ENCODE results near the gene DPEP2. TPM values are rescaled to one million over a fixed set of nuclear protein-coding genes. Genes with fewer than 3 reads are reported as not detected.

The DPEP2 gene
- total RNA-seq, 6 experiments from 2014 or later: 0.93 to 2.3 (median 1.6) TPM

DNA sequence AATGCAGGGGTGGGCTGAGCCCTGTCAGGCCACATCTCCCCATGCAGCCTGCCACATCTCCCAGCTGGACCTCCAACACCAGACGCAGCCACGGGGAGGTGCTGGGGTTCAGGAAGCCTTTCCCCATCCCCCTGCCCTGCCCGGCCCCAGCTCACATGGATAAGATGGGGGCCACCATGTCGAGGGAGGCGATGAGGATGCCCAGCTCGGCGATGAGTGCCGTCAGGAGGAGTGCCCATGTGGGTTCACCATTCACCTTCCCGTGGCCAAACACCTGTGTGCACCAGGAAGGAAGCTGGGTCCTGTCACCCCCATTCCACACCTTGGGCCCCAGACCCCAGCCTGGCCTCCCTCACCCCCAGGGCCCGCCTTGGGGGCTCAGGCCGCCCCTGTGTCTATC lies 49.6 kb downstream of the DPEP2 start:
- Histone ChIP-seq H3K9me3 (no peaks in the 10 kb centered on the region), H3K4me1 (peaks cover 0 to 17% (median 11%) of the 10 kb centered on the region in 4 donors), H3K27me3 (no peaks in the 10 kb centered on the region), H3K27ac (no peak overlapping the region), H3K36me3 (peaks cover 0 to 43% (median 18%) of the 10 kb centered on the region in 4 donors), H3K4me3 (no peak overlapping the region)
- no CpG with 5 or more reads among the region's 11 CpGs for WGBS (ENCODE audit: insufficient coverage, low coverage, low lambda C conversion rate, missing lambda C conversion rate)
- DNase-seq (no peak), ATAC-seq (no peak)
- TF ChIP-seq, protein P1, sequence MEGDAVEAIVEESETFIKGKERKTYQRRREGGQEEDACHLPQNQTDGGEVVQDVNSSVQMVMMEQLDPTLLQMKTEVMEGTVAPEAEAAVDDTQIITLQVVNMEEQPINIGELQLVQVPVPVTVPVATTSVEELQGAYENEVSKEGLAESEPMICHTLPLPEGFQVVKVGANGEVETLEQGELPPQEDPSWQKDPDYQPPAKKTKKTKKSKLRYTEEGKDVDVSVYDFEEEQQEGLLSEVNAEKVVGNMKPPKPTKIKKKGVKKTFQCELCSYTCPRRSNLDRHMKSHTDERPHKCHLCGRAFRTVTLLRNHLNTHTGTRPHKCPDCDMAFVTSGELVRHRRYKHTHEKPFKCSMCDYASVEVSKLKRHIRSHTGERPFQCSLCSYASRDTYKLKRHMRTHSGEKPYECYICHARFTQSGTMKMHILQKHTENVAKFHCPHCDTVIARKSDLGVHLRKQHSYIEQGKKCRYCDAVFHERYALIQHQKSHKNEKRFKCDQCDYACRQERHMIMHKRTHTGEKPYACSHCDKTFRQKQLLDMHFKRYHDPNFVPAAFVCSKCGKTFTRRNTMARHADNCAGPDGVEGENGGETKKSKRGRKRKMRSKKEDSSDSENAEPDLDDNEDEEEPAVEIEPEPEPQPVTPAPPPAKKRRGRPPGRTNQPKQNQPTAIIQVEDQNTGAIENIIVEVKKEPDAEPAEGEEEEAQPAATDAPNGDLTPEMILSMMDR (IDR thresholded peaks at IDR 0.05): no peak
- TF ChIP-seq POLR2A (IDR thresholded peaks at IDR 0.05): no peak
- intact Hi-C loops (cut with DNase I): no loop called here

DNA sequence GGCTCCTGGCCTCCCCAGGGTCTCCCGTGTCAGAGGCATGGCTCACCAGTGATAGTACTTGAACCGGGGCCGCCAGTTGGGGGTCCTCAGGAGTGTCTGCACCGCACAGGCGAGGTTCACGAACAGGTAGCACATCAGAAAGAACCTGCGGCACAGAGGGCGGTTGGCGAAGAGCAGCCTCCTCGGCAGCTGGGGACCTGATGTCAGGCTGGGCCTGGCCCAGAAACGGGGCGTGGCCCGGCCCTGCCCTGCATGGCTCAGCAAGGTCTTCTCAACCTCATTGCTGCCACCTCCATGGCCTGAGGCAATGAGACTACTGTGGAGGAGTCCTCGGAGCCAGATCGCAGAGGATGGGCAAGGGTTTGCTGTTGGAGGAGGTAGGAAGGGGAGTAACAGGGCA lies 51.3 kb downstream of the DPEP2 start:
- ATAC-seq (no peak), DNase-seq (no peak)
- H3K27ac ChIP-seq: no peak overlapping the region
- no peak for TF ChIP-seq POLR2A (IDR thresholded peaks at IDR 0.05)
- TF ChIP-seq, protein P1 (IDR thresholded peaks at IDR 0.05): no peak
- no peaks in the 10 kb centered on the region for H3K27me3 ChIP-seq
- no peak overlapping the region for H3K4me3 ChIP-seq
- H3K36me3 ChIP-seq: peaks cover 0 to 43% (median 18%) of the 10 kb centered on the region in 4 donors
- no peaks in the 10 kb centered on the region for H3K9me3 ChIP-seq
- intact Hi-C loops (cut with DNase I): no loop called here
- peaks cover 0 to 9% (median 6%) of the 10 kb centered on the region in 4 donors for H3K4me1 ChIP-seq
- WGBS (ENCODE audit: insufficient coverage, low coverage, low lambda C conversion rate, missing lambda C conversion rate): 90% methylated on average over 12 of the region's 15 CpGs

DNA sequence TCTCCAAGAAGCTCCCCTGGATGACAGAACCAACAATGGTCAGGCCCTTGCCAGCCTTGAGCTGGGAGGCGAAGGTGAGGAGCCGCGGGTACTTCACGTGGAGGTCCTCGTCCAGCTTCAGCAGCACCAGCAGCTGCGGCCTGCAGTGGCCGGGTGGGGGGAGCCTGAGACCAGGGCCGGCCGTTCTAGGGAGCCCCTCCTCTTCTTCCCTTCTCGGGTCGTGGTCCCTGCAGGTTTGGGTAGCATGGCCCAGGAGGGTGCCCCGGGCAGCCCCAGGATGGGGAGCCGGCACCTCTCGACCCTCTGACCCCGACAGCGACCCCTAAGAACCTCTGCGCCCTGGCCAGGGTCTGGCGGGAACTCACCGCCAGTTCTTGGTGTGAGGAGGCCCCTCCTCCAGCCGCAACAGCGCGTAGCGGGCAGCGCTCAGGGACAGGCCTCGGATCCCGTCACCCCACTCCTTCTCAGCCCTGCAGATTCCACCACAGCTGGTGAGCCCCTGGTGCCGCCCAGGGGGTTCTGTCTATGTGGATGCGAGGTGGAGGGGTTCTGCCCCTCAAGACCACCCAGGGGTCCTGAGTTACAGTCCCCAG lies 52.2 kb downstream of the DPEP2 start:
- no peaks in the 10 kb centered on the region for H3K9me3 ChIP-seq
- ATAC-seq (no peak), DNase-seq (no peak)
- no CpG with 5 or more reads among the region's 28 CpGs for WGBS (ENCODE audit: insufficient coverage, low coverage, low lambda C conversion rate, missing lambda C conversion rate)
- TF ChIP-seq, protein P1 (IDR thresholded peaks at IDR 0.05): no peak
- TF ChIP-seq POLR2A (IDR thresholded peaks at IDR 0.05): no peak
- H3K36me3 ChIP-seq: peaks cover 0 to 41% (median 18%) of the 10 kb centered on the region in 4 donors
- H3K27me3 ChIP-seq: no peaks in the 10 kb centered on the region
- no peak overlapping the region for H3K27ac ChIP-seq
- intact Hi-C loops (cut with DNase I): no loop called here
- H3K4me3 ChIP-seq: no peak overlapping the region
- H3K4me1 ChIP-seq: peaks cover 0 to 17% (median 10%) of the 10 kb centered on the region in 4 donors

DNA sequence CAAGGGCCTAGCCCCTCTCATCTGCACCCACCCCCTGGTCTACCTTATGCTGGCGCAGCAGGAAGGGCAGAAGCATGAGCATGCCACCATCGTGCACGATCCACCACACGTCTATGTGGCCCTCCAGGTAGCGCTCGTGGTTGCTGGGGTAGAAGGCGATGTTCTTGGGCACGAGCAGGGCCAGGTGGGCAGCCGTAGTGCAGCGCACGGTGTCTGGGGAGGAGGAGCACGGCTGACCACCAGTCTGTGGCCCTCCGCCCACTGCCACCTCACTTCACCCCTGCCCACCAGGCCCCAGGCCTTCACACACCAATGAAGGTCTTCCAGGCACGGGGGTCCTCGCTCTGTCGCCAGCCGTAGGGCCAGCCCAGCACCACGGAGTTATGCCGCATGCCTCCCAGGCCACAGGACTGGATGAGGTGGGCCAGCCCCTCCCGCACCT lies 53.1 kb downstream of the DPEP2 start:
- 100% methylated on average over 5 of the region's 20 CpGs for WGBS (ENCODE audit: insufficient coverage, low coverage, low lambda C conversion rate, missing lambda C conversion rate)
- peaks cover 0 to 24% (median 14%) of the 10 kb centered on the region in 4 donors for H3K4me1 ChIP-seq
- H3K27me3 ChIP-seq: no peaks in the 10 kb centered on the region
- DNase-seq: no peak
- no peak for ATAC-seq
- H3K4me3 ChIP-seq: no peak overlapping the region
- H3K36me3 ChIP-seq: peaks cover 0 to 36% (median 14%) of the 10 kb centered on the region in 4 donors
- no peaks in the 10 kb centered on the region for H3K9me3 ChIP-seq
- intact Hi-C loops (cut with DNase I): no loop called here
- TF ChIP-seq, protein P1 (IDR thresholded peaks at IDR 0.05): no peak
- no peak for TF ChIP-seq POLR2A (IDR thresholded peaks at IDR 0.05)
- H3K27ac ChIP-seq: no peak overlapping the region
